NCI-H2227 treated with DMSO at 0.1 percent for 48 hours (cell line): Measurements from ENCODE around the gene ANAPC13.

Experiments used
- DNase-seq: peaks from one replicate; lab custom pipeline; 2025; lab: John Stamatoyannopoulos, UW

ANAPC13 gene

DNA sequence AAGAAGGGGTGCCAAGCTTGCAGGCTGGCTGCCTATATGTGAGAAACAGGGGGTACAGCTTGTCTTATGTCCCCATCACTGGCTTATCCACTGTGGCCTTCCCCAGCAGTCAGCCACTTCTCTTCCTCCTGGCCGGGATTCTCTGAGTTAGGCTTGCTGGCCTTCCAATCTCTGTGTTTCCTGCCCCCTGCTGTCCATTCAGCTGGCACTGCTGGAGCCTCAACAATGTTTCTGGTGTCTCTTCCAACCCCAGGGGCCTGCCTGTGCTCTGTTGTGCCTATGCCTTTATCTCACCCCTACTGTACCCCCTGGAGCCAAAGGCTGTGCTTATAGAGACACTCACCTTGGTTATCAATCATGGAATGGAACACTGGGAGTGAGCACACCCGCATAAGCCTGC lies 36.5 kb downstream of the ANAPC13 start:
- no peak for DNase-seq

DNA sequence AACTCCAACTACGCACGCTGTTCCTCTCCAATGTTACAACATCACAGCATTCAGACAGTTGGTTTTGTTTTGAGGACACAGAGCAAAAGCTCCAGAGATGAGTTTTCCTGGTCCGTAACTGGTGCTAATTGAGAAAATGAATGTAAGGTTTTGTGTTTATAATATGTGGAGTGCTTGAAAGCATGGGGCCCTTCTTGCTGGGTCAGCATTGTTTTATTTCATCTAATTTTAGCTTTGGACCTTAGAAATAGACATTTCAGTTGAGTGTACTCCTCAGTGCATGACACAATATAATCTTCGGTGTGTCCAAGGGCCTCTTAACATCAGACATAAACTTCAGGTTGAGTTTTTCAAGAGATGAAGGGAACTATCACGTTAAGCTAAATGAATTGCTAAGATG lies 37.1 kb downstream of the ANAPC13 start:
- no peak for DNase-seq

DNA sequence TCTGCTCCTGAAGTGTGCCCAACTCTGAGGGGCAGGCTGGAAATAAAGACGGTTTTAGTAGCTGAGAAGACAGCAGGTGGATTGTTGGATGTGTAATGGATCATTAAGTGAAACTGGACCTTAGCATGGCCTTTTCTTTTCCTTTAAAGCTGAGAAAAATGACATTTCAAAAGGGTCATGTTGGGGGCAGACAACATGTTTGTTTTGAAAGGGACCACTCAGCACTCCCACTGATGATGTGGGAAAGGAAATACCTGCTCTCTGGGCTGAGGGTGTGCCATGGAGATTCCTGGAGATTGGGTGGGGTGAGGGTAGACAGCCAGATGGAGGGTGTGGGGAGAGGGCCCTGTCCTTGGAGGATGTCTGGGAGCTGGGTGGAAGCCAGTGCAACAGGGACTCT lies 38.4 kb downstream of the ANAPC13 start:
- DNase-seq, result no peak

DNA sequence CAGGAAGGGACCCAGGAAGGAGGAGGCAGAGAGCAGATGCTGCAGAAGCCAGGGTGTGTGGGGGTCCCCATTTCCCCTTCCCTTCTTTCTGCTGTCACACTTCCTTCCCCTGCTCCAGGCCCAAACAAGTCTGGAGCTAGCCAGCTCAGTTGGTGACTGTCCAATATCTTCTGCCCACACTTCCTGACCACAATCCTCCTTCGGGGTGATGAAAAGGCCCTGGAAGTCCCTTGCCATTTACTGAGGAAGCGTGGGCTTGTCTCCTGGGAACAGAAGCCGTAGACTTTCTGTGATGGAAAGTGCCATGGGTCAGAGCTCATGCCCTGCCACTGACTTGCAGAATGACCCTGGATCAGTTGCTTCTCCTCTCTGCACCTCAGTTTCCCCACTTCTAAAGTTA lies 39.0 kb downstream of the ANAPC13 start:
- no peak for DNase-seq

DNA sequence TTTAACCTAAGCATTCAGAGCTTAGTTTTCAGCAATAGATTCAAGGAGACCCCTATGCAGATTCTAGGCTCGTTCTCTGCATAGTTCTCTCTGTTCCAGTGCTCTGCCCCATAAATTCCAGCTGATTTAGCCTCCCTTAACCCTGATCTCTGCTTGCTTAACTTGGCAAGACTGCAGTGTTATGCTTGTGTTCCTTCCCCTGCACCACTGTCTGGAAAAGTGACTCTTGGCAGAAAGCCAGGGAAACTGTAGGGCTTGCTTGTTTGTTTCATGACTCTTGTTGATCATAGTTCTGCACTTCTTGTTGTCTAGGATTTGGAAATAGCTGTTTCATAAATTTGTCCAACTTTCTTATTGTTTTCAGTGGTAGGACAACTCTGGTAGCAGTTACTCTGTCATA lies 40.1 kb downstream of the ANAPC13 start:
- no peak for DNase-seq

DNA sequence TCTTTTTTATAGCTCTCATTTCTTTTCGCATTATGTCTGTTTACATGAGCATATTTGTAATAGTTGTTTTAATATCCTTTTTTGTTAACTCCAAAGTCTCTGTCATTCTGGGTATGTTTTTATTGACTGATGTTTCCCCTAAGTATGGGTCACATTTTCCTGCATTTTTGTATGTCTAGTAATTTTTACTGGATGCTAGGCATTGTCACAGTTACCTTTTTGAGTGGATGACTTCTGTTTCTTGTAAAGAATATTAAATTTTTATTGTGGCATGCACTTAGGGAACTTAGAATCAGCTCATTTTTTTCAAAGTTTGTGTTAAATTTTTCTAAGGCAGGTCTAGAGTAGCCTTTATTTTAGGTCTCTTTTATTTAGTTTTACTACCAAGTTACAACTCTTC lies 40.7 kb downstream of the ANAPC13 start:
- no peak for DNase-seq

DNA sequence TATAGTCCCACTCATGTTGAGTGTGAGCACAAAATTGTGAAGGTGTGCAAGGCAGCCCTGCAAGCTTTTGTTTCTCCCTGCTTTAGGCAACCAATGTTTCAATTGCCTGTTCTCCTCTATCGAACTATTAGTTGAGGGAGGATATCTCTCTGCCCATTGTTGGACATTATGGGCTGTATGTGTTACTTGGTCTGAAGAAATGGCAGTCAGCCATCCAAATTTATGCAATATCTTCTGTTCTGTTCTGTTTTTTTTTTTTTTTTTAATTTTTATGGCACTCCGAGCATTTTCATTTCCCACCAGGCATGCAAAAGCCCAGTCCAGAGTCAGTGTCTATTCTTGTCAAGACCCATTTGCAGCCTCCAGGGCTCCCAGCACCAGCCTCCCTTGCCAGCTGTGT lies 44.0 kb downstream of the ANAPC13 start:
- DNase-seq, result no peak

DNA sequence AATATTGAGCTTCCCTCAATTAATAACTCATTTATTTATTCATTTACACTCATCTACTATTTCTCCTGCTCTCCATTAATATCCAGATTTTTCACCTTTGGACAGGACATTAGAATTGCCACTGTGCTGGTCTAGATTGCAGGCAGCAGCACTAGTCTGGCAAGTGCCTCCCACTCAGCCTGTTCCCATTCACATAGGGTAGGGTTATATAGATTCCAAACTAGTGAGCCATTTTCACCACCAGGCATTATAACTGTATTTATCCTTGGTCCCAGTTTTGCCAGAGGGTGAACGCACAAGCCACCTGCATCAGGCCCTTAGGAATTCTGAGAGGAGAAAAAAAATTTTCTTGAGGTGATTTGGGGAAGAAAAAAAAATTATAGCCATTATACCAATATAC lies 44.5 kb downstream of the ANAPC13 start:
- no peak for DNase-seq

DNA sequence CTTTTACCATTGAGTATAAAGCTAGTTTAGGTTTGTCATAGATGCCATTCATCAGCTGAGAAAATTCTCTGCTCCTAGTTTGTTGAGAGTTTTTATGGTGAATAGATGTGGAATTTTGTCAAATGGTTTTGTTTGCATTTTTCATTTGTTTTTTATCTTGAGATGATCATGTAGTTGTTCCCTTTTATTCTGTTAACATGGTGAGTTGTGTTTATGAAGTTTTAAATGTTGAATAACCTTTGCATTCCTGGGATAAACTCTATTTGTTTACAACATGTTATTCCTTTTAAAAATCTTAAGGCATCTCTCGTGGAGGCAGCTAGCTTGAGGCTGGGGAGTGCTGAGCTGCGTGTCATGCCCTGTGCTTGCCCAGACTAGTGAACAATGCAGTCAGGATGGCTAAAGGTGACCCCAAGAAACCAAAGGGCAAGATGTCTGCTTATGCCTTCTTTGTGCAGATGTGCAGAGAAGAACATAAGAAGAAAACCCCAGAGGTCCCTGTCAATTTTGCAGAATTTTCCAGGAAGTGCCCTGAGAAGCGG lies 48.5 kb downstream of the ANAPC13 start:
- no peak for DNase-seq

DNA sequence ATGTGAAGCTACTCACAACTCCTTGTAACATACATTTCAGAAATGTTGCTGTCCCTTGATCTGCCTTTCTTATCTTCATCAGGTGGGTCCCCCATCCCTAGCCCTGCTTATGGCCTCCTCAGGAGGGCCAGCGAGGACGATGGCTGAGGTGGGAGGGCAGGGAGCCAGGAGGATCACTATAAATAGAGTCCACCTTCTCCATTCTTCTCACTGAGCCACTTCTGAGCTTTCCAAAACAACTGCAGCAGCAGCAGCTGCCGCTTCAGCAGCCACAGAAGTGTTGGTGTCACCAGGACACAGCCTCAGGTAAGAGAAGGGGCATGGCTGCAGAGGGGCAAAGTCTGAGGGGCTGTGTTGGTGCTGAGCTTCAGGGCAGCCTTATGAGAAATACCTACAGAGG lies 53.5 kb downstream of the ANAPC13 start:
- DNase-seq, result no peak

DNA sequence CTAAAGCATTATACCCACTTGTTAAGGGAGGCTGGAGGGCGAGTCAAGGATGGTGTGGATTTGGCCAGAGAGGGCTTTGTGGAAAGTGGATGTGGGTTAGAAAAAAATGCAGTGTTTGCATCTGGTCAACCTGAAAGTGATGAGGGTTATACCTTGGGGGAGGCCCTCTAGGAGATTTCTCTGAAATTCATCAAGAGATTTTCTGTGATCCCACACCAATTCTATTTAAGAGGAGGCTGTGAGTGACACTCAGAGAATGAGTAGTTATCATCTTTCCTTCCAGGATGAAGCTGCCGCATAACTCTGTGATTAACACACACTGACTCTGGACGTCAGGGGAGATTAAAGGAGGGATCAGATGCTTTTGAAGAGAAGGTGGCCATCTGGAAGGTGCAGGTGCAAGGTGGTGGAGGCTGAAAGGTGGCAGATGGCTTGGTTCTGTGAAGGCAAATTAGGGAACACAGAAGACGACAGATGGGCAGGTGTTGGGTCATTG lies 54.8 kb downstream of the ANAPC13 start:
- DNase-seq, result no peak

DNA sequence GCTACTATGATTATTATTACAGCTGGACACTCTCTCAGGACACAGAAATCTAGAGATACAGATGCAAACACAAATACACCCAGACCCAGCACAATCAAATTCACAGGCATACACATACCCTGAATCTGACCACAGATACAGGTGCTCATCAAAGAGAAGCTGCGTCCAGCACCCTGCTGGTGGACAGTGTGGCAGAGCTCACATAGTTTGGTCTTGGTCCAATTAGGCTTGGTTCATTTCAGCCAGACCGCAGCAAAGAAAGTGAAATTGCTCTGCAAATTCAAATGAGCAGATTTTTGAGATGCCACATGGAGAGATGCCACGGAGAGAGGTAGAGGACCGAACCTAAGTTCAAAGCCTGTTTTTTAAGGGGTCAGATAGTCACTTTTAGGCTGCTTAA lies 55.6 kb downstream of the ANAPC13 start:
- no peak for DNase-seq

DNA sequence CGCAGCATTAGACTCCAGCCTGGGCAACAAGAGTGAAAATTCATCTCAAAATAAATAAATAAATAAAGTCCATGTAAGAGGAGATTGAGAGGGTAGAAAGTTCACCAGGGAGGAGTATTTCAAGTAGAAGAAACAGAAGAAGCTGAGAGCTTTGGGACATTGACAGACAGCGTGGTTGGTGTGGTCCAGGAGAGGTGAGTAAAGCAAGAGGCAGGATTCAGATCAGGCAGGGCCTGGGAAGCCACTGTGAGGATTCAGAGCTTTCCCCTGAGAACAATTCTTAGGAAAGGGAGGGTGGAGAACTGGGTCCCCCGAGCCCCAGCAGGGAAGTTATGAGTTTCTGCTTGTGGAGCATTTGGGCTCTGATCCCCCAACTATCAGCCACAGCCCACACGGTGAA lies 57.4 kb downstream of the ANAPC13 start:
- DNase-seq, result no peak
